A549 (cell line): ENCODE results near the gene ADAT1. TPM values are rescaled to one million over a fixed set of nuclear protein-coding genes. Genes with fewer than 3 reads are reported as not detected.
"Not testable (repeated sequence)": the region's sequence is repeated elsewhere in the genome, so short reads cannot be mapped to it uniquely, and the experiment has no call there.

ENCODE experiments used
- ATAC-seq, 2 experiments: fragments of 200-7000 bp in 1 of 2; fragments of >200 bp in 1 of 2; cut with Nextera tagmentation in 1 of 2; cut with Tn5 transposase in 1 of 2; 3 replicates each; pipeline versions ENCODE4 v1.8.0 to v1.9.1; 2018 to 2020; ENCODE audit warnings: mild to moderate bottlenecking in 1 of 2, moderate library complexity in 1 of 2
- CTCF ChIA-PET: fragments of 300-600 bp; sonication (Branson Sonifier 250); formaldehyde crosslinking; extraction: SDS; loops from one replicate; lab custom pipeline; 2021; ENCODE audit warnings: antibody characterized with exemption, inconsistent platforms; lab: Yijun Ruan, JAX
- POLR2A ChIA-PET: fragments of 350-600 bp; formaldehyde crosslinking; extraction: SDS; loops from one replicate; lab custom pipeline; 2021; ENCODE audit warnings: antibody characterized with exemption, inconsistent platforms; lab: Yijun Ruan, JAX
- DNase-seq, 2 experiments: peaks; one replicate each; pipeline versions ENCODE4 v3.0.0 to v3.0.0-alpha.2; 2011 to 2016; ENCODE audit warnings: low read depth in 1 of 2, low spot score in 1 of 2
- FAIRE-seq: peaks from 2 replicates; lab custom pipeline; 2011; peaks lifted over from hg19 to GRCh38; lab: Jason Lieb, UNC
- H3K27ac ChIP-seq, 2 experiments: fragments of >200 bp; sonication (Bioruptor Twin); formaldehyde crosslinking; 3 replicates each; pipeline ENCODE4 v1.5.1; 2016 to 2017
- H3K4me1 ChIP-seq: fragments of >200 bp; sonication (Bioruptor Twin); formaldehyde crosslinking; 3 replicates; pipeline ENCODE4 v1.6.1; 2016
- H3K4me2 ChIP-seq: fragments of >200 bp; sonication (Bioruptor Twin); formaldehyde crosslinking; 3 replicates; pipeline ENCODE4 v1.6.1; 2016
- H3K4me3 ChIP-seq: fragments of >200 bp; sonication (Bioruptor Twin); formaldehyde crosslinking; 3 replicates; pipeline ENCODE4 v1.5.1; 2016
- H3K9me3 ChIP-seq: fragments of >200 bp; sonication (Bioruptor Twin); formaldehyde crosslinking; 3 replicates; pipeline ENCODE4 v1.6.1; 2016
- CEBPB ChIP-seq, 2 experiments: fragments of >200 bp in 1 of 2; sonication (Bioruptor Twin) in 1 of 2; formaldehyde crosslinking in 1 of 2; IDR thresholded peaks; 2 replicates each; pipeline ENCODE4 v1.6.1; 2012 to 2016
- CHD2 ChIP-seq: fragments of 150-350 bp; IDR thresholded peaks from 2 replicates; pipeline ENCODE4 v1.6.1; 2014; ENCODE audit warnings: low read length; ENCODE audit not compliant: partially characterized antibody
- EHF ChIP-seq: fragments of 250-450 bp; sonication (Bioruptor Pico); IDR thresholded peaks from 2 replicates; pipeline ENCODE4 v1.5.0; 2020; ENCODE audit warnings: mild to moderate bottlenecking
- ESRRA ChIP-seq: fragments of 150-350 bp; IDR thresholded peaks from 2 replicates; pipeline ENCODE4 v1.6.1; 2014; ENCODE audit warnings: mild to moderate bottlenecking, low read length, borderline replicate concordance
- FOSB ChIP-seq: fragments of 250-450 bp; sonication (Bioruptor Pico); IDR thresholded peaks from 2 replicates; pipeline ENCODE4 v1.5.0; 2020; ENCODE audit warnings: mild to moderate bottlenecking, moderate library complexity
- FOSL2 ChIP-seq, 2 experiments: fragments of 450-650 bp in 1 of 2; fragments of >200 bp in 1 of 2; sonication (Bioruptor Twin) in 1 of 2; formaldehyde crosslinking; IDR thresholded peaks; 2 replicates each; pipeline versions ENCODE4 v1.5.0 to v1.6.1; 2016 to 2020; ENCODE audit warnings: mild to moderate bottlenecking in 1 of 2, moderate library complexity in 1 of 2
- GATA3 ChIP-seq: IDR thresholded peaks from 2 replicates; pipeline ENCODE4 v1.6.1; 2012; ENCODE audit warnings: borderline replicate concordance
- HDAC2 ChIP-seq: fragments of 200-600 bp; sonication (generic); IDR thresholded peaks from 2 replicates; pipeline ENCODE4 v1.6.1; 2016
- JUNB ChIP-seq: fragments of >200 bp; sonication (Bioruptor Twin); formaldehyde crosslinking; IDR thresholded peaks from 2 replicates; pipeline ENCODE4 v1.6.1; 2016
- KDM1A ChIP-seq: fragments of 200-600 bp; sonication (generic); IDR thresholded peaks from 2 replicates; pipeline ENCODE4 v1.6.1; 2016; ENCODE audit warnings: low read depth, mild to moderate bottlenecking
- MAFK ChIP-seq: fragments of 450-650 bp; IDR thresholded peaks from 2 replicates; pipeline ENCODE4 v1.6.1; 2014; ENCODE audit not compliant: partially characterized antibody
- MAZ ChIP-seq: fragments of 150-350 bp; IDR thresholded peaks from 2 replicates; pipeline ENCODE4 v1.6.1; 2014; ENCODE audit warnings: antibody characterized with exemption, low read depth, low read length, borderline replicate concordance
- NFE2L2 ChIP-seq: fragments of 150-350 bp; conservative IDR thresholded peaks from 2 replicates; pipeline ENCODE4 v1.6.1; 2014; ENCODE audit warnings: low read length
- PHF8 ChIP-seq: fragments of 200-600 bp; sonication (generic); IDR thresholded peaks from 2 replicates; pipeline ENCODE4 v1.6.1; 2016; ENCODE audit warnings: low read depth, mild to moderate bottlenecking, antibody characterized with exemption, moderate library complexity, borderline replicate concordance
- RARB ChIP-seq: fragments of 250-450 bp; sonication (Bioruptor Pico); IDR thresholded peaks from 2 replicates; pipeline ENCODE4 v1.8.0; 2021; ENCODE audit warnings: mild to moderate bottlenecking, moderate library complexity
- RFX5 ChIP-seq: fragments of 450-650 bp; IDR thresholded peaks from 2 replicates; pipeline ENCODE4 v1.7.1; 2014; ENCODE audit warnings: antibody characterized with exemption, mild to moderate bottlenecking, moderate library complexity
- SMC3 ChIP-seq: fragments of >200 bp; sonication (Bioruptor Twin); formaldehyde crosslinking; IDR thresholded peaks from 3 replicates; pipeline ENCODE4 v1.6.1; 2018; ENCODE audit warnings: inconsistent platforms
- TFCP2L1 ChIP-seq: fragments of 250-450 bp; sonication (Bioruptor Pico); IDR thresholded peaks from 2 replicates; pipeline ENCODE4 v1.5.0; 2021; ENCODE audit warnings: mild to moderate bottlenecking
- ZC3H11A ChIP-seq: fragments of 450-650 bp; IDR thresholded peaks from 2 replicates; pipeline ENCODE4 v1.6.1; 2014; ENCODE audit warnings: antibody characterized with exemption, mild to moderate bottlenecking
- ZNF302 ChIP-seq: fragments of 250-450 bp; sonication (Bioruptor Pico); IDR thresholded peaks from 2 replicates; pipeline ENCODE4 v1.9.0; 2021; ENCODE audit warnings: inconsistent platforms, mild to moderate bottlenecking, moderate library complexity
- WGBS: methylation state at CpG from one replicate; pipeline ENCODE4 v1.1.6; 2017; ENCODE audit errors: missing lambda C conversion rate; 5-methylcytosine and 5-hydroxymethylcytosine counted together
- polyA plus RNA-seq, 4 experiments: library from polyadenylated mRNA; depleted of rRNA in 3 of 4; stranded (reverse); fragments of >200 nt; fragmentation: RNase III in 1 of 4; extraction: RNeasy Plus Mini Kit Qiagen cat#74134 plus additional on column Dnase treatment in 1 of 4; gene quantifications; 2 replicates in 3 of 4; 3 replicates in 1 of 4; pipeline ENCODE4 v1.2.3, GENCODE V29; 2011 to 2017
- TF ChIP-seq, protein P1 (sequence below): fragments of >200 bp; sonication (Bioruptor Twin); formaldehyde crosslinking; IDR thresholded peaks from 2 replicates; pipeline ENCODE4 v1.6.1; 2016
- TF ChIP-seq, protein P2 (sequence below): fragments of 150-350 bp; IDR thresholded peaks from 2 replicates; pipeline ENCODE4 v1.6.1; 2014; ENCODE audit warnings: low read depth, mild to moderate bottlenecking, low read length
- TF ChIP-seq, protein P3 (sequence below): IDR thresholded peaks from 2 replicates; pipeline ENCODE4 v1.6.1; 2012

Gene ADAT1
- polyA plus RNA-seq, 2 of the 4 experiments (the other 2 are of a cell fraction) = 45.4 to 53.5 TPM

DNA sequence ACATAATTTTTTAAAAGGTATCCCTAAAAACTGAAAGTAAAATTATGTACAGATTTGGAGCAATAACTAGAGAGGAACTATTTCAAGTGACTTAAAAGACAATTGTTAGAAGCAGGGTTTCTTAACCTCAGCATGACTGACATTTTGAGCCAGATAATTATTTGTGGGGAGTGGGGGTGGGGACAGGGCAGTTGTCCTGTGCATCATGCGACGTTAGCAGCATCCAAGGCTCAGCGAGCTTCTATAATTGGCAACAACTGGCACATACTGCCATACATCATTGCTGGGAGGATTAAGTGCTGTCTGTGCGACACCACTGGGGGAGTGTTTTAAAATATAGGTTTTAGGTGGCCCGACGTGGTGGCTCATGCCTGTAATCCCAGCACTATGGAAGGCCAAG, 29.8 kb downstream of the ADAT1 start:
- ChIA-PET POLR2A (no interaction called here), CTCF (interaction anchor here (1.0 kb wide), 1 partner anchor 76 kb away, joined by 3 read pairs; no protein-coding TSS in a partner anchor)
- ATAC-seq (no peak), DNase-seq (no peak), FAIRE-seq (no peak)
- H3K9me3 ChIP-seq = no peaks in the 10 kb centered on the region
- H3K4me1 ChIP-seq = peaks cover 10% of the 10 kb centered on the region; the same call in 2 of the 3 replicates
- 91% methylated on average over 6 of the region's 6 CpGs for WGBS
- H3K4me3 ChIP-seq = no peak overlapping the region
- TF ChIP-seq JUNB (no peak), HDAC2 (no peak), ZC3H11A (no peak), MAFK (no peak), CEBPB (IDR thresholded peaks at IDR 0.05) (no peak), NFE2L2 (no peak), FOSB (no peak), TFCP2L1 (CRISPR knock-in tag) (no peak), RARB (CRISPR knock-in tag) (no peak), PHF8 (no peak), KDM1A (no peak), ESRRA (no peak)
- TF ChIP-seq, protein P1, sequence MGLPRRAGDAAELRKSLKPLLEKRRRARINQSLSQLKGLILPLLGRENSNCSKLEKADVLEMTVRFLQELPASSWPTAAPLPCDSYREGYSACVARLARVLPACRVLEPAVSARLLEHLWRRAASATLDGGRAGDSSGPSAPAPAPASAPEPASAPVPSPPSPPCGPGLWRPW = no peak
- TF ChIP-seq, protein P2, sequence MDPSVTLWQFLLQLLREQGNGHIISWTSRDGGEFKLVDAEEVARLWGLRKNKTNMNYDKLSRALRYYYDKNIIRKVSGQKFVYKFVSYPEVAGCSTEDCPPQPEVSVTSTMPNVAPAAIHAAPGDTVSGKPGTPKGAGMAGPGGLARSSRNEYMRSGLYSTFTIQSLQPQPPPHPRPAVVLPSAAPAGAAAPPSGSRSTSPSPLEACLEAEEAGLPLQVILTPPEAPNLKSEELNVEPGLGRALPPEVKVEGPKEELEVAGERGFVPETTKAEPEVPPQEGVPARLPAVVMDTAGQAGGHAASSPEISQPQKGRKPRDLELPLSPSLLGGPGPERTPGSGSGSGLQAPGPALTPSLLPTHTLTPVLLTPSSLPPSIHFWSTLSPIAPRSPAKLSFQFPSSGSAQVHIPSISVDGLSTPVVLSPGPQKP = no peak
- no peak overlapping the region for H3K27ac ChIP-seq
- H3K4me2 ChIP-seq = no peak overlapping the region

DNA sequence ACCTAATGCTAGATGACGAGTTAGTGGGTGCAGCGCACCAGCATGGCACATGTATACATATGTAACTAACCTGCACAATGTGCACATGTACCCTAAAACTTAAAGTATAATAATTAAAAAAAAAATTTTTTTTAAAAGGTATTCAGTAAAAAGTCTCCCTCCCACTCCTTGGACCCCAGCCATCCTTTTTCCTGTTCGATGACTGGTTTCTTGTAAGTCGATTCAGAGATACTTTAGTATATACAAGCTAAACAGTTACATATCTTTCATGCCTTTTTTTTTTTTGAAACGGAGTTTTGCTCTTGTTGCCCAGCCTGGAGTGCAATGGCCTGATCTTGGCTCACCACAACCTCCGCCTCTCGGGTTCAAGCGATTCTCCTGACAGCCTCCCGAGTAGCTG, 31.2 kb downstream of the ADAT1 start:
- CTCF ChIA-PET = interaction anchor here (1.3 kb wide), 1 partner anchor 26 kb away, joined by 3 read pairs; the partner anchor contains the start of gene GABARAPL2
- FAIRE-seq, H3K9me3 ChIP-seq, DNase-seq, H3K4me1 ChIP-seq, ATAC-seq, H3K4me3 ChIP-seq, H3K4me2 ChIP-seq, POLR2A ChIA-PET, H3K27ac ChIP-seq: not testable (repeated sequence)
- 94% methylated on average over 9 of the region's 9 CpGs for WGBS

DNA sequence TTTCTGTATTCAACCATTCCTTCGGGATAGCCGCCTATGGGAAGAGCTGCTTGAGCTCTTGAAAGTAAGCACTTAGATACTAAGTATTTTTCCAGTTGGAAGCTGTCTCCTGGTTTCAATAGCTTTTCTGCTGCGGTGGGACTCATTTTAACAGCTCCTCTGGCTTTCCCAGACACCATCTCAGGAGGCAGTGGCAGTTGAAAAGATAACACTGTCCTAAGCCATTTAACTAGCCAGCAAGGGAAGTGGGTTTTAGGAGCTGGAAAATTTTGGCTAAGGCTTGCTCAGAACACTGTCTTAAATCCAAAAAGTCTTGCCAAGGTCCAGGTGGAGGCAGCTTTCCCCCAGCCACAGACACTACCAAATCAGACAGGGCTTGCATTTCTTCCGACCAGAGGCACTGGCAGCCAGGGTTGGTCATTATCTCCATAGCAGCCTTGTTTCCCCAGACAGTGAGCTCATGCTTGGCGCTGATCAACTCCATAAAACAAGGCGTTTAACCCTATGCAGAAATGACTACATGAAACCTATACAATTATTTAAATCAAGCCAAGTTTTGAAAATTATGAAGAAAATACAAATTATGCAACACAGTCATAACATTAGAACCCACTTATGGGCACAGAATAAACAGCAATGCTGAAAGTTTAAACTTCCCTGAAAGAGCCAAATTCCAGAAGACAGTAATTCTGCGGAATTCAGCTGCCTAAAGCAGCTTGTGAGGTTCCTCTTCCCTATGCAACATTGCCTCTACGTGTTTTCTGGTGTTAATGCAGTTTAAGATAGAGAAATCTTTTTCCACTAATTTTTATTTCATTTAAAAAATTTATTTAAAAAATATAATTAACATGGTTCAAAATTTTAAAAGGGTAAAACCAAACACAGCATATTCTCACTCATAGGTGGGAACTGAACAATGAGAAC, 31.9 kb downstream of the ADAT1 start:
- Histone ChIP-seq H3K27ac (no peak overlapping the region), H3K9me3 (no peaks in the 10 kb centered on the region), H3K4me3 (no peak overlapping the region), H3K4me1 (peaks cover 10% of the 10 kb centered on the region; the same call in 2 of the 3 replicates), H3K4me2 (no peak overlapping the region)
- WGBS = 90% methylated on average over 8 of the region's 8 CpGs
- ATAC-seq (no peak), DNase-seq (no peak), FAIRE-seq (no peak)
- CTCF ChIA-PET = interaction anchor here (1.0 to 1.3 kb wide), 3 partner anchors 12 to 27 kb away, joined by 3 to 4 read pairs (median 4); partner anchors contain the start of gene GABARAPL2
- POLR2A ChIA-PET = no interaction called here
- TF ChIP-seq MAZ = no peak
- TF ChIP-seq RFX5 = no peak

DNA sequence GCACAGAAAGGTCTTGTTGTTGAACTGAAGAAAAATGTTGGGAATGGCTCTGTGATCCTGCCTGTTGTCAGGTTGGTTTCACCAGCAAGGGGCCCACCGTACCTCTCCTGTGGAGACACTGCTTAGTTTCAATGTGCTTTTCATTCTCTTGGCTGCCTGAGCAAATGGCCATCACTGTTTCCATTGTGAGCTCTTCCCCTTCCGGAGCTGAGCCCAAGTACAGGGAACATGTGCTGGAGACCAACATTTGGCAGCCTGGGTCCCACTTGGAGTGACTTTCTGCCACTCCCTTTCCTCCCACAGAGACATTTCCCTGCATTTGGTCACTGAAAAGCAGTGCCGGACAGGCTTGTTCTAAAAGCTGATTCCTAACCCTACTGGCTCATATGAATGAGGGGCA, 33.8 kb downstream of the ADAT1 start:
- FAIRE-seq = no peak
- 93% methylated on average over 3 of the region's 3 CpGs for WGBS
- no peak overlapping the region for H3K4me2 ChIP-seq
- DNase-seq = no peak
- H3K27ac ChIP-seq = no peak overlapping the region
- H3K4me3 ChIP-seq = no peak overlapping the region
- POLR2A ChIA-PET = no interaction called here
- CTCF ChIA-PET = interaction anchor here (0.9 kb wide), 1 partner anchor 117 kb away, joined by 3 read pairs; no protein-coding TSS in a partner anchor
- peaks cover 3% of the 10 kb centered on the region; the same call in 2 of the 3 replicates for H3K4me1 ChIP-seq
- no peak for ATAC-seq
- TF ChIP-seq SMC3 = no peak
- TF ChIP-seq, protein P3, sequence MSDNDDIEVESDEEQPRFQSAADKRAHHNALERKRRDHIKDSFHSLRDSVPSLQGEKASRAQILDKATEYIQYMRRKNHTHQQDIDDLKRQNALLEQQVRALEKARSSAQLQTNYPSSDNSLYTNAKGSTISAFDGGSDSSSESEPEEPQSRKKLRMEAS = no peak
- TF ChIP-seq NFE2L2 = no peak
- TF ChIP-seq MAZ = no peak
- TF ChIP-seq CHD2 = no peak
- TF ChIP-seq EHF (CRISPR knock-in tag) = no peak
- no peak for TF ChIP-seq ZNF302 (CRISPR knock-in tag)
- TF ChIP-seq, protein P1 = no peak
- TF ChIP-seq FOSL2 (IDR thresholded peaks at IDR 0.05) = no peak
- no peak for TF ChIP-seq FOSL2 (CRISPR knock-in tag; IDR thresholded peaks at IDR 0.05)
- no peak for TF ChIP-seq GATA3
- no peaks in the 10 kb centered on the region for H3K9me3 ChIP-seq
